K562 (cell line): ENCODE results near the gene NRIP2. TPM values are rescaled to one million over a fixed set of nuclear protein-coding genes. Genes with fewer than 3 reads are reported as not detected.

Experiments
- ARID3A ChIP-seq: IDR thresholded peaks from 2 replicates; pipeline ENCODE4 v1.6.1; 2012; ENCODE audit warnings: low read depth, low read length, improper control_type of control experiment, borderline replicate concordance
- BRD9 ChIP-seq: fragments of 450-650 bp; IDR thresholded peaks from 2 replicates; pipeline ENCODE4 v1.6.1; 2018; ENCODE audit warnings: low read depth; ENCODE audit not compliant: partially characterized antibody
- CEBPB ChIP-seq: fragments of 450-650 bp; IDR thresholded peaks from 2 replicates; pipeline ENCODE4 v1.6.1; 2016; ENCODE audit warnings: missing genetic modification characterization, missing compliant biosample characterization
- CSDE1 ChIP-seq, 2 experiments: fragments of 450-650 bp; IDR thresholded peaks; 2 replicates each; pipeline ENCODE4 v1.6.1; 2016; ENCODE audit warnings: mild to moderate bottlenecking in 1 of 2
- CXXC5 ChIP-seq: fragments of 250-450 bp; sonication (Bioruptor Pico); IDR thresholded peaks from 2 replicates; pipeline ENCODE4 v1.8.0; 2022; ENCODE audit warnings: inconsistent platforms, mild to moderate bottlenecking, moderate library complexity
- ESRRA ChIP-seq: fragments of 450-650 bp; IDR thresholded peaks from 2 replicates; pipeline ENCODE4 v1.6.1; 2014; ENCODE audit warnings: low read depth, mild to moderate bottlenecking, moderate library complexity, borderline replicate concordance
- ETS1 ChIP-seq: conservative IDR thresholded peaks from 2 replicates; pipeline ENCODE4 v1.6.1; 2011; ENCODE audit warnings: low read depth, mild to moderate bottlenecking, low read length; ENCODE audit not compliant: control insufficient read depth
- EZH2 ChIP-seq: IDR thresholded peaks from 2 replicates; pipeline ENCODE4 v1.6.1; 2012; ENCODE audit warnings: low read depth, mild to moderate bottlenecking, inconsistent platforms, low read length, borderline replicate concordance
- GABPB1 ChIP-seq: sonication (generic); formaldehyde crosslinking; IDR thresholded peaks from 2 replicates; pipeline ENCODE4 v1.8.0; 2022; ENCODE audit warnings: mild to moderate bottlenecking, missing genetic modification reagents
- HDAC3 ChIP-seq: fragments of 450-650 bp; IDR thresholded peaks from 2 replicates; pipeline ENCODE4 v1.6.1; 2018; ENCODE audit warnings: borderline replicate concordance, mild to moderate bottlenecking, moderate library complexity; ENCODE audit not compliant: partially characterized antibody
- KLF1 ChIP-seq: fragments of 450-650 bp; IDR thresholded peaks from 2 replicates; pipeline ENCODE4 v1.6.1; 2016; ENCODE audit warnings: missing genetic modification characterization, missing compliant biosample characterization
- KLF16 ChIP-seq: IDR thresholded peaks from 2 replicates; pipeline ENCODE4 v1.6.1; 2016; ENCODE audit warnings: antibody characterized with exemption
- MIER1 ChIP-seq: fragments of 450-650 bp; IDR thresholded peaks from 2 replicates; pipeline ENCODE4 v1.6.1; 2016; ENCODE audit warnings: antibody characterized with exemption, mild to moderate bottlenecking, low read depth
- MTA2 ChIP-seq: fragments of 450-650 bp; IDR thresholded peaks from 2 replicates; pipeline ENCODE4 v1.6.1; 2016; ENCODE audit warnings: low read depth
- NCOA6 ChIP-seq: fragments of 450-650 bp; IDR thresholded peaks from 2 replicates; pipeline ENCODE4 v1.6.1; 2017; ENCODE audit warnings: mild to moderate bottlenecking
- NFATC3 ChIP-seq: fragments of 450-650 bp; IDR thresholded peaks from 2 replicates; pipeline ENCODE4 v1.6.1; 2017; ENCODE audit warnings: mild to moderate bottlenecking
- OTX1 ChIP-seq: fragments of 450-650 bp; formaldehyde crosslinking; IDR thresholded peaks from 2 replicates; pipeline ENCODE4 v1.4.0; 2022; ENCODE audit warnings: mild to moderate bottlenecking
- POLR2AphosphoS2 ChIP-seq: IDR thresholded peaks from 2 replicates; pipeline ENCODE4 v1.6.1; 2012; ENCODE audit warnings: low read length, improper control_type of control experiment
- POLR2B ChIP-seq: fragments of 450-650 bp; IDR thresholded peaks from 2 replicates; pipeline ENCODE4 v1.6.1; 2018; ENCODE audit warnings: low read depth; ENCODE audit not compliant: partially characterized antibody
- PURB ChIP-seq: sonication (generic); formaldehyde crosslinking; IDR thresholded peaks from 2 replicates; pipeline ENCODE4 v1.9.0; 2021; ENCODE audit warnings: low read depth, mild to moderate bottlenecking, missing genetic modification reagents
- RCOR1 ChIP-seq, 2 experiments: IDR thresholded peaks; 2 replicates each; pipeline ENCODE4 v1.6.1; 2012; ENCODE audit warnings: low read depth in 2 of 2, low read length in 2 of 2, borderline replicate concordance in 1 of 2, improper control_type of control experiment in 1 of 2
- SAFB ChIP-seq: fragments of 200-400 bp; formaldehyde crosslinking; IDR thresholded peaks from 2 replicates; pipeline ENCODE4 v1.6.1; 2017; ENCODE audit warnings: low read depth, low read length, borderline replicate concordance
- TAL1 ChIP-seq: fragments of 450-650 bp; IDR thresholded peaks from 2 replicates; pipeline ENCODE4 v1.6.1; 2016; ENCODE audit warnings: mild to moderate bottlenecking
- XRCC4 ChIP-seq: IDR thresholded peaks from one replicate; pipeline ENCODE4 v1.6.1; 2011; ENCODE audit not compliant: insufficient read depth, insufficient read length; ENCODE audit errors: extremely low read depth
- ZBTB8A ChIP-seq: fragments of 450-650 bp; IDR thresholded peaks from 2 replicates; pipeline ENCODE4 v1.6.1; 2018; ENCODE audit warnings: mild to moderate bottlenecking, moderate library complexity; ENCODE audit not compliant: partially characterized antibody
- ZNF140 ChIP-seq: fragments of 250-450 bp; sonication (Bioruptor Pico); IDR thresholded peaks from 2 replicates; pipeline ENCODE4 v1.8.0; 2021; ENCODE audit warnings: moderate library complexity, mild to moderate bottlenecking, inconsistent platforms
- ZNF274 ChIP-seq: IDR thresholded peaks from 2 replicates; pipeline ENCODE4 v1.6.1; 2011; ENCODE audit warnings: low read depth, mild to moderate bottlenecking, low read length, moderate library complexity, borderline replicate concordance
- ZNF764 ChIP-seq: fragments of 250-450 bp; sonication (Bioruptor Pico); IDR thresholded peaks from 2 replicates; pipeline ENCODE4 v1.4.0; 2020; ENCODE audit warnings: low read depth, mild to moderate bottlenecking, moderate library complexity
- polyA plus RNA-seq, 8 experiments: library from polyadenylated mRNA; depleted of rRNA in 4 of 8; stranded (reverse) in 5 of 8; unstranded in 3 of 8; fragments of >200 nt; fragmentation: Nextera tagmentation in 2 of 8; fragmentation: Illumina TruSeq in 1 of 8; extraction: Ambion mirVana in 2 of 8; extraction: Trizol in 1 of 8; gene quantifications; 2 replicates each; pipeline versions ENCODE4 v1.2.1 to v1.2.3, GENCODE V29; 2011 to 2014; ENCODE audit warnings: inconsistent platforms in 1 of 8, missing spikeins in 1 of 8
- total RNA-seq, 7 experiments: library from RNA; depleted of rRNA in 6 of 7; stranded (reverse); fragments of >200 nt in 6 of 7; fragmentation: Illumina TruSeq in 2 of 7; extraction: Trizol in 2 of 7; gene quantifications; 2 replicates each; pipeline versions ENCODE4 v1.2.1 to v1.2.3, GENCODE V29; 2011 to 2021; ENCODE audit warnings: low replicate concordance in 1 of 7

The NRIP2 gene
- total and polyA plus RNA-seq, 9 of the 15 experiments (the other 6 are each of a cell fraction or from before 2014, with no cell fraction given), result 0.07 to 0.10 TPM; not detected in 7

- TF ChIP-seq NCOA6 (no peak), MIER1 (no peak), ETS1 (peak; percentile 78; the same call in 1 of the 2 replicates), MTA2 (no peak), RCOR1 (IDR thresholded peaks at IDR 0.05; ENCODE audit: borderline replicate concordance in 1 of 2, low read depth in 2 of 2, low read length in 2 of 2) (peak in 1 of 2 experiments; percentile 57; a peak in 1 of 4 replicates), TAL1 (peak; percentile 17; the same call in 1 of the 2 replicates), ZNF764 (no peak), CXXC5 (CRISPR knock-in tag) (peak; percentile 88), NFATC3 (no peak), ESRRA (peak; percentile 100), CEBPB (tag) (peak; percentile 54; the same call in 1 of the 2 replicates), SAFB (no peak), ZNF274 (no peak), GABPB1 (CRISPR knock-in tag) (peak; percentile 88), HDAC3 (no peak), CSDE1 (IDR thresholded peaks at IDR 0.05) (peak in 1 of 2 experiments; percentile 77; a peak in 1 of 4 replicates), ARID3A (no peak), KLF16 (no peak), POLR2AphosphoS2 (no peak), POLR2B (peak; percentile 95), EZH2 (no peak), KLF1 (peak; percentile 62; the same call in 1 of the 2 replicates), OTX1 (CRISPR knock-in tag) (no peak), PURB (CRISPR knock-in tag) (no peak), ZNF140 (no peak), XRCC4 (no peak), BRD9 (no peak), ZBTB8A (no peak)
These were observed 22.3 kb downstream of the NRIP2 start, which contains the start of gene ITFG2 (continued) for GRCh38 chr12:2812290-2813213.
